HG02852 (cell line): ENCODE measurements around the gene LSM14B.
"Not testable (repeated sequence)": the region's sequence is repeated elsewhere in the genome, so short reads cannot be mapped to it uniquely, and the experiment has no call there.

Experiments used
- ATAC-seq: cut with Tn5 transposase; IDR thresholded peaks from one replicate; pipeline ENCODE4 v1.9.1; 2021; ENCODE audit warnings: mild to moderate bottlenecking, moderate library complexity; ENCODE audit not compliant: unreplicated experiment

The LSM14B gene

GRCh38 chr20:62143957-62144825 lies 21.9 kb downstream of the LSM14B start:
- ATAC-seq: peak; percentile 27

DNA sequence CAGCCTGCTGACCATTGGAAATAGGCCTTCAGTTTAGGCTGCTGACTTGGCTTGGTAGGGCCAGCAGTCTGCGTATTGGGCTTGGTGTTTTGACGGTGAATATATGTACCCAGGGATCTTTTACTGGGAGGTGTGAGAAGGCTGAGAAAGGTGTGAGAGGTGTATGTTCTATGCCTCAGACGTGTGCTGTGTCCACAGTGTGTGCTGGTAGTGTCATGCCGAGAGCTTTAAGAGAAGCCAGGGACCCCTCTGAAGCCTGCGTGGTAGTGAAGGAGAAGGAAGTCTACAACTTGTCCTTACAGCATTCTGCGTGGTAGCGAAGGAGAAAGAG lies 23.4 kb downstream of the LSM14B start:
- ATAC-seq: no peak

- ATAC-seq: no peak
Observed at GRCh38 chr20:62146019-62146755, 23.9 kb downstream of the LSM14B start.

DNA sequence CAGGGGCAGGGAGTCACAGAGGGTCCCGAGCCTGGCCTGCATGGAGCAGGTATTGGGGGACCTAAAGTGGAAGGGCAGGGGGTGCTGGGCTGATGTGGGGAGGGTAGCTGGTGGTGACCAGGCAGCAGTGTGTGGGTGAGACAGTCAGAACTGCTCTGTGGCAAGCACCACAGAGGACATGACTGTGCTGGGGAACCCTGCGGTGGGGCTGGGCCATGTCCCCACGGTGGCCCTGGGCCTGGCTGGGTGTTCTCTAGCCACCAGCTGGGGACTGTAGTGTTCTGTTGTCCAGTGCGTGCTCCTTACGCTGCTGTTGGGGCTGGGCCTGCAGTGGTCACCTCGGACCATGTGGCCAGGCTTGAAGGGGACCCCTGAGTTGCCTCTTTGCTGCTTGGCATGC lies 24.9 kb downstream of the LSM14B start:
- no peak for ATAC-seq

GRCh38 chr20:62147528-62147927 lies 25.3 kb downstream of the LSM14B start:
- no peak for ATAC-seq

- ATAC-seq: not testable (repeated sequence)
Observed at GRCh38 chr20:62148383-62148782, 26.1 kb downstream of the LSM14B start.

DNA sequence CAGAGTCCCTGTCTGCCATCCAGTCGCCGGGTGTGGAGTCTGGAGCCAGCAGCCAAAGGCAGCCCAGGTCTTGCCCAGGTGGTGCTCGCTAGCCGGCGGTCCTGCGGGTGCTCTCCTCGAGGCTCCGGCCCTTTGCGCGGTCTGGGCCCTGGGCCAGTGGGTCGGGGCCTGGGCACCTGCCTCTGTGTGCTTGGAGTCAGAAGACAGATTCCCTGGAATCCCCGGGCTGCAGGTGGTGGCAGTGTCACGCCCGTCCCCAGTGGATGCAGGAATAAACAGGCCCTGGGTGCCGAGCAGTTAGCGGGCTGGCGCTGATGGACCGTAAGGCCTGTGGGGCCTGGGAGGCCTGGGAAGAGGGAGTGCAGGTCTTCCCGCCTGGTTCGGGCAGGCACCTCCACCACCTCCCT lies 26.6 kb downstream of the LSM14B start:
- ATAC-seq: no peak

- no peak for ATAC-seq
Observed at GRCh38 chr20:62149532-62150309, 27.4 kb downstream of the LSM14B start.

- ATAC-seq: no peak
Observed at GRCh38 chr20:62150310-62150575, 28.0 kb downstream of the LSM14B start.

GRCh38 chr20:62151225-62151624 lies 28.9 kb downstream of the LSM14B start:
- no peak for ATAC-seq

GRCh38 chr20:62151835-62152364 lies 29.6 kb downstream of the LSM14B start:
- ATAC-seq: no peak

- no peak for ATAC-seq
Observed at GRCh38 chr20:62155428-62156253, 33.4 kb downstream of the LSM14B start.

DNA sequence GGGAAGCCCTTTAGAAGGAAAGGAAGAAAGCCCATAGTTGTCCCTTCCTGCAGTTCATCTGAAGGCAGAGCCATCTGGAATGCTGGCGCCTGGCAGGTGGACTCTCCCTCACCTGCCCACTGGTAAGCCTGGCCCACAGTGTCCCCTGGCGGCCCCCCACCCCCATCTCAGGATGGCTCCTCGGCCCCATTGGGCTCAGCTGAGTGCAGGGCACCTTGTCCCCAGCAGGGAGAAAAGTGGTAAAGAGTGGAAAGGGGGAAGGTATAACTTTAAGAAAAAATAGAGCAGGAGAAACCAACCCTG lies 33.9 kb downstream of the LSM14B start:
- no peak for ATAC-seq

DNA sequence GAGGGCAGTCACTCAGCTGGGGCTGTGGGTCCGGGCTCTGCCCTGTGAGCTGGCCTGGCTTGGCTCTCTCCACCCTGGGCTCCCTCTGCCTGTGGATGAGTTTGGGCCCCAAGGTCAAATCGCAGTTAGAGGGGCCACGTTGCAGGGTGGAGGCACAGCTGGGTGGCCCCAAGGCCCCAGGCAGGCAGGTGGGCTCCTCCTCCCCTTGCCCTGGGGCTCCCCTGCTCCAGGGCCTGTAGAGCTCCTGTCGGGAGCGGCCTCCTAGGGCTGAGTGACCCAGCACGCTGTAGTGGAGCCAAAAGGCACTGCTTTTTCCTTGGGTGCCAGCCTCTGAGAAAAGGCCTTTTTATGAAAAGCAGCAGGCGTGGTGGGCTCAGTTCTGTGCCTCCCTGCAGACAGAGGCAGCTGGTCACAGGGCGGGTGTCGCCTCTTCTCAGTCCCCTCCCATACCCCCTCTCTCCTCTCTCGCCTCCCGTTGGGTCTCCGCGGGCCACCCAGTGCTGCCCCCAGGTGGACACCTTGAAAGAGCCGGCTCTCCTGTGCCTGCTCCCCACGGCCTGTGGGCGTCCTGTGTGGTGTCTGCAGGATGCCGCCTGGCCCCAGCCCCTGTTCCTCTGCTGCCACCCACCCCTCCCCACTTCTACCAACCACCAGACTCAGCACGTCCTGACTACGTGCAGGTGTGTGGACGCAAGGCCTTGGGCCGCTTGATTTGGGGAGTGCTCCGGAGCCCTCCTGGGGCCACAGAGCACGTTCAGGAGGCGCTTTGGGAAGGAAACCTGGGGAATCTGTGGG lies 34.5 kb downstream of the LSM14B start:
- ATAC-seq: no peak

DNA sequence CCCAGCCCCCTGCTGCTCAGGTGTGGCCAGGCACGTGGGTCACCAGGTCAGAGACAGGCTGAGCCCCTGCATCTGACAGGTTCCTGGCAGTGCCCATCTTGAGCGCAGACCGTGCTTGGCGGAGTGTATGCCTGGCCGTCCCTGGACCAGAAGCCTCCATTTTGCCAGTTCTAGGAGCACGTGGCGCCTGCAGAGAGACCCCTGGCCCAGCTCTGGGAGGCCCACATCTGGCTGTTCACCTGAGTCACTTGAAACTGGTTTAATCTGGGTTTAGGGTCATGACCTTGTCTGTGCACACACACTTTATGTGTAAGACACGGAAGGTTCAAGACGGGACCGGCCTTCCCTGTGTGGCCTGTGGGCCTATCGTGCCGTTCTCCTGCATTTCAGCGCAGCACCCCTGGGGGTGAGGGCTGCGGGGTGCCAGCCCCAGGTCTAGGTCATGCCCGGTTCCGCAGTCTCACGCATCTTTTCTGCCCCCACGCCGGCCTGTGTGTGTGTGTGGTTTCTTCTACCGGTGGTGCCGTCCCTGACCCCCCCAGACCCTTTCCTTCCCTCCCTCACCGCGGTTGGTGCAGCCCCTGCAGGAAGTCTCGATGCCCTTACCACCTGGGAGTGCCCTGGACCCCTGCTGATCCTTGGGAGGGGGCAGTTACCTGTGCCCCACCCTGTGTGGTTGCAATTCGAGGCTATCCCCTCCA lies 35.3 kb downstream of the LSM14B start:
- no peak for ATAC-seq

DNA sequence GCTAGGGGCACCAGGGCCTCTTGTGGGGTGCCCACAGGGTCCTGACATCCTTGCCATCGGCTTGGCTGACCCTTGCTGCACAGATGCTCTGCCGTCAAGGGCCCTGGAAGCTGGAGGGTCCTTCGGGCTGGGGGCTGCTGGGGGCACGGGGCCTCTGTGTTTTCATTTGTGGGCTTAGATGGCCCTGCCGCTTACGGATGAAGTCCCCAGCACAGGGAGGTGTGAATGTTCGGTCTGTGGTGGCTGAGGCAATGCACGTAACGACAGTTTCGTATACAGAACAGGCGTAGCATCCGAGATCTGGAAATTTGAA lies 35.8 kb downstream of the LSM14B start:
- no peak for ATAC-seq

- no peak for ATAC-seq
Observed at GRCh38 chr20:62158541-62158940, 36.3 kb downstream of the LSM14B start.

GRCh38 chr20:62159052-62159451 lies 36.8 kb downstream of the LSM14B start:
- no peak for ATAC-seq

DNA sequence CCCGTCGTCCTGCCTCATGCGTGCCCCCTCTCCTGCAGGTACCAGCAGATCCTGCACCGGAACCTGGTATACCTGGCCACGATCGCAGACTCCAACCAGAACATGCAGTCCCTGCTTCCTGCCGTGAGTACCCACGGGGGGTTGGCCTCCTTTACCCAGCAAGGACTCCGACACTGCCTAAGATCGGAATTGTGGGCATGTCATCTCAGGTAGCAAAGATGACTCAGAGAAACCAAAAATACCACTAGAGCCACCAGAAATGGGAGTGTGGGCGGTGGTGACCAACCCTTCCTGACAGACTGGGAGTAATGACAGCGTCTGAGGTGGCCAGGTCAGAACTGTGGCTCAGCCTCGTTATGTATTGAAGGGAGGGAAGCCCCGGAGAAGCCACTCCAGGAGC lies 37.6 kb downstream of the LSM14B start:
- no peak for ATAC-seq

DNA sequence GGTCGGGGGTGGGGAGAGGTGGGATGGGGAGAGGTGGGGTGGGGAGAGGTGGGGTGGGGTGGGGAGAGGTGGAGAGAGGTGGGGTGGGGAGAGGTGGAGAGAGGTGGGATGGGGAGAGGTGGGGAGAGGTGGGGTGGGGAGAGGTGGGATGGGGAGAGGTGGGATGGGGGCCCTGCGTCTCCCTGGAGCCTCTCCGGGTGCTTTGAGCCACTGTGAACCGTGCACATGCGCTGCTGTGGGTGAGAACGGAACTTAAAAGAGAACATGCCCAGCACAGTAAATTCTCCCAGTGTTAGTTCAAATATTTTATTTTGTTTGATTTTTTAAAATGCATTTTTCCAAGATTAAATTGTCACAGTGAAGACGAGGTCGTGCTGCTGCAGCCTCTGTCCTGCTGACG lies 38.0 kb downstream of the LSM14B start:
- ATAC-seq: no peak
